ENCODE measurements around the gene PPM1A.
"Not testable (repeated sequence)": the region's sequence is repeated elsewhere in the genome, so short reads cannot be mapped to it uniquely, and the experiment has no call there.

The PPM1A gene

GRCh38 chr14:60272177-60272576 is 23.2 kb downstream of the PPM1A start:
- DNase-seq: no peak

GRCh38 chr14:60273956-60274355 is 24.9 kb downstream of the PPM1A start:
- no peak for DNase-seq

GRCh38 chr14:60274448-60274847 is 25.4 kb downstream of the PPM1A start:
- DNase-seq: no peak

- DNase-seq: no peak
Observed at GRCh38 chr14:60275932-60276331, 26.9 kb downstream of the PPM1A start.

- no peak for DNase-seq
Observed at GRCh38 chr14:60276347-60276746, 27.3 kb downstream of the PPM1A start.

- DNase-seq: no peak
Observed at GRCh38 chr14:60277605-60278190, 28.7 kb downstream of the PPM1A start.

GRCh38 chr14:60278350-60278749 is 29.3 kb downstream of the PPM1A start:
- DNase-seq: no peak

GRCh38 chr14:60287452-60287851 is 38.4 kb downstream of the PPM1A start:
- no peak for DNase-seq

GRCh38 chr14:60288279-60288678 is 39.3 kb downstream of the PPM1A start:
- DNase-seq: no peak

- no peak for DNase-seq
Observed at GRCh38 chr14:60294411-60295069, 45.5 kb downstream of the PPM1A start.

- no peak for DNase-seq
Observed at GRCh38 chr14:60300019-60300418, 51.0 kb downstream of the PPM1A start.

GRCh38 chr14:60301685-60302084 is 52.7 kb downstream of the PPM1A start:
- no peak for DNase-seq

- no peak for DNase-seq
Observed at GRCh38 chr14:60302663-60303062, 53.6 kb downstream of the PPM1A start.

- no peak for DNase-seq
Observed at GRCh38 chr14:60303745-60304144, 54.7 kb downstream of the PPM1A start.

- no peak for DNase-seq
Observed at GRCh38 chr14:60304509-60304908, 55.5 kb downstream of the PPM1A start.

- no peak for DNase-seq
Observed at GRCh38 chr14:60309867-60310552, 61.0 kb downstream of the PPM1A start.

GRCh38 chr14:60311417-60311816 is 62.4 kb downstream of the PPM1A start:
- DNase-seq: no peak

GRCh38 chr14:60313093-60313492 is 64.1 kb downstream of the PPM1A start:
- DNase-seq: no peak

- no peak for DNase-seq
Observed at GRCh38 chr14:60315196-60315990, 66.4 kb downstream of the PPM1A start.

GRCh38 chr14:60317609-60318008 is 68.6 kb downstream of the PPM1A start:
- no peak for DNase-seq

GRCh38 chr14:60320860-60321259 is 71.8 kb downstream of the PPM1A start:
- not testable (repeated sequence) for DNase-seq

GRCh38 chr14:60323199-60323896 is 74.3 kb downstream of the PPM1A start:
- DNase-seq: no peak

GRCh38 chr14:60324837-60325236 is 75.8 kb downstream of the PPM1A start:
- DNase-seq: no peak
